OCI-LY1 (cell line): Measurements from ENCODE around the gene DIP2C.
A peak's percentile ranks its signal among the peaks of the same experiment; 100 is the strongest.

Source experiments
- H2AFZ ChIP-seq: fragments of 200-600 bp; sonication (generic), shearing (Covaris generic); 2 replicates; pipeline ENCODE4 v1.6.0; 2014; ENCODE audit warnings: antibody characterized with exemption, mild to moderate bottlenecking, low read length
- H3F3A ChIP-seq: fragments of 200-600 bp; sonication (generic), shearing (Covaris generic); 2 replicates; pipeline ENCODE4 v1.6.0; 2014; ENCODE audit warnings: mild to moderate bottlenecking, antibody characterized with exemption, low read length, moderate library complexity; ENCODE audit not compliant: insufficient read depth
- H3K27ac ChIP-seq: fragments of 200-600 bp; sonication (generic); 2 replicates; pipeline ENCODE4 v1.5.1; 2014; ENCODE audit warnings: low read length, mixed run types, mild to moderate bottlenecking, low read depth; ENCODE audit not compliant: poor library complexity, severe bottlenecking
- H3K27me3 ChIP-seq: fragments of 200-600 bp; sonication (generic); 2 replicates; pipeline ENCODE4 v1.6.0; 2014; ENCODE audit warnings: antibody characterized with exemption, mild to moderate bottlenecking, low read length, moderate library complexity; ENCODE audit not compliant: insufficient read depth
- H3K36me3 ChIP-seq: fragments of 200-600 bp; sonication (generic); 2 replicates; pipeline ENCODE4 v1.6.1; 2014; ENCODE audit warnings: mild to moderate bottlenecking, antibody characterized with exemption, low read length, moderate library complexity, mixed read lengths; ENCODE audit not compliant: insufficient read depth
- H3K4me1 ChIP-seq: fragments of 200-600 bp; sonication (generic); 2 replicates; pipeline ENCODE4 v1.5.1; 2014; ENCODE audit warnings: mild to moderate bottlenecking, low read length, moderate library complexity; ENCODE audit not compliant: insufficient read depth, severe bottlenecking
- H3K4me2 ChIP-seq: fragments of 200-600 bp; sonication (generic), shearing (Covaris generic); 2 replicates; pipeline ENCODE4 v1.6.1; 2014; ENCODE audit warnings: low read length
- H3K4me3 ChIP-seq: fragments of 200-600 bp; sonication (generic); 2 replicates; pipeline ENCODE4 v1.5.1; 2014; ENCODE audit warnings: low read length, low read depth, mild to moderate bottlenecking, mixed read lengths; ENCODE audit not compliant: poor library complexity, severe bottlenecking
- H3K79me2 ChIP-seq: fragments of 200-600 bp; shearing (Covaris generic); 2 replicates; pipeline ENCODE4 v1.6.1; 2016; ENCODE audit warnings: mixed run types, low read length, mixed read lengths; ENCODE audit not compliant: insufficient read depth
- H3K9ac ChIP-seq: fragments of 200-600 bp; sonication (generic), shearing (Covaris generic); 2 replicates; pipeline ENCODE4 v1.6.1; 2014; ENCODE audit warnings: mild to moderate bottlenecking, low read length, mixed read lengths
- H3K9me2 ChIP-seq: fragments of 200-600 bp; sonication (generic), shearing (Covaris generic); 2 replicates; pipeline ENCODE4 v1.6.1; 2014; ENCODE audit warnings: low read depth, mild to moderate bottlenecking, low read length, mixed read lengths
- H3K9me3 ChIP-seq: fragments of 200-600 bp; shearing (Covaris generic); 2 replicates; pipeline ENCODE4 v1.6.1; 2014; ENCODE audit warnings: low read length, mixed read lengths
- H4K20me1 ChIP-seq: fragments of 200-600 bp; sonication (generic), shearing (Covaris generic); 2 replicates; pipeline ENCODE4 v1.6.0; 2016; ENCODE audit warnings: mild to moderate bottlenecking, low read length; ENCODE audit not compliant: insufficient read depth
- CTCF ChIP-seq: fragments of 200-600 bp; sonication (generic), shearing (Covaris generic); IDR thresholded peaks from 2 replicates; pipeline ENCODE4 v1.5.1; 2017; ENCODE audit warnings: mild to moderate bottlenecking, antibody characterized with exemption, low read length, moderate library complexity, mixed read lengths
- EZH2 ChIP-seq: fragments of 200-600 bp; sonication (generic), shearing (Covaris generic); IDR thresholded peaks from 2 replicates; pipeline ENCODE4 v1.8.0; 2017; ENCODE audit warnings: borderline replicate concordance, mixed run types, mild to moderate bottlenecking, antibody characterized with exemption, low read length, moderate library complexity, mixed read lengths

Gene DIP2C

GRCh38 chr10:299512-299911 lies 390.0 kb downstream of the DIP2C start:
- TF ChIP-seq EZH2 (no peak), CTCF (no peak)
- no peaks in the 10 kb centered on the region for H3F3A ChIP-seq
- H3K36me3 ChIP-seq = peaks cover 63% of the 10 kb centered on the region
- peak overlapping the region; percentile 55 for H3K4me2 ChIP-seq
- peaks cover 3% of the 10 kb centered on the region; the same call in 1 of the 2 replicates for H3K79me2 ChIP-seq
- peak overlapping the region; percentile 8 for H3K4me3 ChIP-seq
- no peak overlapping the region for H2AFZ ChIP-seq
- peak overlapping the region; percentile 31 for H3K9ac ChIP-seq
- no peaks in the 10 kb centered on the region for H3K9me3 ChIP-seq
- no peaks in the 10 kb centered on the region for H3K9me2 ChIP-seq
- no peaks in the 10 kb centered on the region for H4K20me1 ChIP-seq
- H3K27ac ChIP-seq = peak overlapping the region; percentile 89
- no peaks in the 10 kb centered on the region for H3K27me3 ChIP-seq
- peaks cover 59% of the 10 kb centered on the region for H3K4me1 ChIP-seq

- TF ChIP-seq EZH2 (no peak), CTCF (no peak)
- H4K20me1 ChIP-seq = no peaks in the 10 kb centered on the region
- no peak overlapping the region for H2AFZ ChIP-seq
- no peaks in the 10 kb centered on the region for H3F3A ChIP-seq
- H3K36me3 ChIP-seq = peaks cover 58% of the 10 kb centered on the region
- H3K9me3 ChIP-seq = no peaks in the 10 kb centered on the region
- peaks cover 72% of the 10 kb centered on the region for H3K4me1 ChIP-seq
- no peak overlapping the region for H3K4me3 ChIP-seq
- peaks cover 3% of the 10 kb centered on the region; the same call in 1 of the 2 replicates for H3K79me2 ChIP-seq
- H3K4me2 ChIP-seq = no peak overlapping the region
- H3K27me3 ChIP-seq = no peaks in the 10 kb centered on the region
- peak overlapping the region; percentile 89 for H3K27ac ChIP-seq
- H3K9me2 ChIP-seq = no peaks in the 10 kb centered on the region
- H3K9ac ChIP-seq = no peak overlapping the region
These were observed 391.4 kb downstream of the DIP2C start for GRCh38 chr10:298033-298432.

GRCh38 chr10:297567-297966 lies 391.9 kb downstream of the DIP2C start:
- Histone ChIP-seq H3K27me3 (no peaks in the 10 kb centered on the region), H3K9ac (no peak overlapping the region), H3K4me3 (no peak overlapping the region), H3F3A (no peaks in the 10 kb centered on the region), H3K4me1 (peaks cover 72% of the 10 kb centered on the region), H3K27ac (peak overlapping the region; percentile 39), H4K20me1 (no peaks in the 10 kb centered on the region), H3K79me2 (peaks cover 3% of the 10 kb centered on the region; the same call in 1 of the 2 replicates), H3K9me3 (no peaks in the 10 kb centered on the region), H3K9me2 (no peaks in the 10 kb centered on the region), H3K4me2 (no peak overlapping the region), H2AFZ (no peak overlapping the region), H3K36me3 (peaks cover 58% of the 10 kb centered on the region)
- no peak for TF ChIP-seq CTCF
- TF ChIP-seq EZH2 = no peak
